Cardiac fibroblast (primary cell): ENCODE data around the gene C19orf12.

Source experiments
- DNase-seq, 2 donors: peaks; one replicate each; pipeline versions ENCODE4 v3.0.0 to v3.0.0-alpha.2; 2010; ENCODE audit warnings: low read depth in 2 of 2
- H3K4me3 ChIP-seq, 2 donors: replicated peaks in 1 of 2; 1 replicate in 1 of 2; 2 replicates in 1 of 2; pipeline ENCODE4 v1.5.1; 2011; ENCODE audit warnings: low read depth in 2 of 2, low read length in 2 of 2, mild to moderate bottlenecking in 2 of 2, moderate library complexity in 1 of 2
- TF ChIP-seq, protein P1 (sequence below): IDR thresholded peaks from one replicate; pipeline ENCODE4 v1.5.1; 2011; ENCODE audit warnings: low read depth, mild to moderate bottlenecking, low read length, inconsistent platforms

C19orf12 gene

DNA sequence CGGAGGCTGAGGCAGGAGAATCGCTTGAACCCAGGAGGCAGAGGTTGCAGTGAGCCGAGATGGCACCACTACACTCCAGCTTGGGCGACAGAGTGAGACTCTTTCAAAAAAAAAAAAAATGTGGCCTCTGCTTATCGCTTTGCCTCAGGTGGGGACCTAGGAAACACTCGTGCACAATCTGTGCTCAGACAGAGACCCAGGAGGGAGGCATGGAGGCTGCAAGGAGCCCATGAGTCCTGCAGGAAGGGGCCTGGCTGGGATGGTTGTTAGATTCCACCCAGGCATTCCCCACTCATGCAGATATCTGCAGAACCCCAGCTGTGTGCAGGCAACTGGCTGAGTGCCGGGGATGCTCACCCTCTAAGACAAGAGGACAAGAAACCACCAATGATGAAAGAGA, 43.8 kb upstream of the C19orf12 start:
- no peak overlapping the region for H3K4me3 ChIP-seq

GRCh38 chr19:29757551-29757950, 42.5 kb upstream of the C19orf12 start:
- no peak overlapping the region for H3K4me3 ChIP-seq
- TF ChIP-seq, protein P1, sequence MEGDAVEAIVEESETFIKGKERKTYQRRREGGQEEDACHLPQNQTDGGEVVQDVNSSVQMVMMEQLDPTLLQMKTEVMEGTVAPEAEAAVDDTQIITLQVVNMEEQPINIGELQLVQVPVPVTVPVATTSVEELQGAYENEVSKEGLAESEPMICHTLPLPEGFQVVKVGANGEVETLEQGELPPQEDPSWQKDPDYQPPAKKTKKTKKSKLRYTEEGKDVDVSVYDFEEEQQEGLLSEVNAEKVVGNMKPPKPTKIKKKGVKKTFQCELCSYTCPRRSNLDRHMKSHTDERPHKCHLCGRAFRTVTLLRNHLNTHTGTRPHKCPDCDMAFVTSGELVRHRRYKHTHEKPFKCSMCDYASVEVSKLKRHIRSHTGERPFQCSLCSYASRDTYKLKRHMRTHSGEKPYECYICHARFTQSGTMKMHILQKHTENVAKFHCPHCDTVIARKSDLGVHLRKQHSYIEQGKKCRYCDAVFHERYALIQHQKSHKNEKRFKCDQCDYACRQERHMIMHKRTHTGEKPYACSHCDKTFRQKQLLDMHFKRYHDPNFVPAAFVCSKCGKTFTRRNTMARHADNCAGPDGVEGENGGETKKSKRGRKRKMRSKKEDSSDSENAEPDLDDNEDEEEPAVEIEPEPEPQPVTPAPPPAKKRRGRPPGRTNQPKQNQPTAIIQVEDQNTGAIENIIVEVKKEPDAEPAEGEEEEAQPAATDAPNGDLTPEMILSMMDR, result no peak
- no peak for DNase-seq

More for the DNA sequence above, 43.8 kb upstream of the C19orf12 start:
- TF ChIP-seq, protein P1, result no peak
- DNase-seq, result no peak

DNA sequence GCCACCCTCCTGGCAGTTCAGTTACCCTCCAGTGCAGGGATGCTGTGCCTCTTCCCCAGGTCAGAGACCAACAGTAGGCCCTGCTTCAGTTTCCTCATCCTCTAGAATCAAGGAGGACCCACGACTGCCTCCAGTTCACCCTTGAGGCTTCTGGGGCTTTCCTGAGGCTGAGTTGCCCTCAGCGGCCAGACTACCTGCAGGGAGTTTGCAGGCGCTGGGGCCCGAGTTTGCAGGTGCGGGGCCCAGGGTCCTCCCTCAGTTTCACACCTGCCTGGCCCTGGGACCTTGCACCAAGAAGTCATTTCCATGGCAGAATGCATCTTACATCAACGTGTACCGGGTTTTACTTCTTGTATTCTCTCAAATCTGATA, 38.9 kb upstream of the C19orf12 start:
- DNase-seq, result no peak

GRCh38 chr19:29753190-29753933, 38.3 kb upstream of the C19orf12 start:
- TF ChIP-seq, protein P1, result no peak
- no peak for DNase-seq
- no peak overlapping the region for H3K4me3 ChIP-seq

More for the DNA sequence above, 38.9 kb upstream of the C19orf12 start:
- H3K4me3 ChIP-seq, result no peak overlapping the region
- TF ChIP-seq, protein P1, result no peak

DNA sequence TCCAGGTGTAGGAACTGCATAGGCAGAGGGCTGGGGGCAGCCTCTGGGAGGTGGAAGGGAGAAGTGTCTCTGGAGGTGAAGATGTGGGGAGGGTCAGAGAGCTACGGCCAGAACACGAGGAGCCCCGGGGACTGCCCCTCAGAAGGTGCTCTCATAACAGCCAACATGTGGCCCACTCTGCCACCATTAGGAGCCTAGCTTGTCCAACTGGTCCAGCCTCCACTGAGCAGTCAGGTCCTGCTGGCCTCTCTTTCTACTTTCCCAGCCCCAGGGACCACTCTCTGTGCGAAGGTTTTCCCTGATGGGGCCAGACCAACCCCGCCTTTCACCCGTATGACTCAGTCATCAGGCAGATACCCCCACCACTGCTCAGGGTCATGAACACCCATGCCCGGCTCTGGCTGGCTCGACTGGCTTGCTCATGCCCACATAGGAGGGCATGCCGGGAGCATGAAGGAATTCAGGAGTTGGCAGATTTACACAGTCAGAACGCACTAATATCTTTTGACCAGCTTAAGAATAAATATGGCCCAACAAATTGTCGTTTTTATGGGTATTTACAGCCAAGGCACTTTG, 37.5 kb upstream of the C19orf12 start:
- no peak for DNase-seq
- TF ChIP-seq, protein P1, result no peak
- no peak overlapping the region for H3K4me3 ChIP-seq

DNA sequence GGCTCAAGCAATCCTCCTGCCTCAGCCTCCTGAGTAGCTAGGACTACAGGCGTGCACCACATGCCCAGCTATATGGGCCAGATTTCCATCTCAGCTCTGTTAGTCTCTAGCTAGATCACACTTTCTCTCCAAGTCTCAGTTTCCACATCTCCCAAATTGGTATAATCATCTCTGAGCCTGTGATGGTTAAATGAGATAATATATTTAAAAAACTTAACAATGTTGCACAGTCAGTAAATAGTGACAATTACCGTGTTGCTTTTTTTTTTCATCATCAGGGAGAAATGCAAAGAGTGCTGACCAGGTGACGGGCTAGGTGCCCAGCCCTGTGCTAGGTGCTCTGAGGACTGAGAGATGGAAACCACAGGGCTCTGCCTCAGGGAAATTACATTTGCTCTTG, 36.9 kb upstream of the C19orf12 start:
- no peak for DNase-seq
- TF ChIP-seq, protein P1, result no peak
- H3K4me3 ChIP-seq, result no peak overlapping the region
